ENCODE data around the gene COL5A1.

COL5A1 gene

DNA sequence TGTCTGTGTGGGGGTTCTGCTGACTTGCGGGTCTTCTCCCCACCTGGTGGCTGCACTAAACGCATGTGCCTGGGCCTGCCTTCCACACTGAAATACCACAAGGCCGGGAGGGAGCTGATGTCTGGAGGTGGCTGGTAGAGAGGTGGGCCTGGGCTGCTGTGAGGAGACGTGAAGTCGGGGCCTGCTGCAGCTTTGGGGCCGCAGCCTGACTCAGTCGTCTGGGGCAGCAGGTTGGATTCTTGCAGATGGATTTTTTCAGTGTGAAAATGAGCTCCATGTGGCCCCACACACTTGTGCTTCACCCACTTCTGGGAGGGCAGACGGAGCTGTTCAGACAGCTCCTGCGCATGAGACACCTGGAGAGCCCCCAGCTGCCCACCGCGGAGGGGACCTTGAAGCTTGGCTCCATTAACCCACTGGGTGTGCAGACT is 29.3 kb downstream of the COL5A1 start:
- Histone ChIP-seq H3K36me3 (ENCODE audit: insufficient read depth, low read length) (no peaks in the 10 kb centered on the region; the same call in 1 of the 2 replicates), H3K9ac (ENCODE audit: low read depth, low read length) (no peak overlapping the region), H3K9me3 (ENCODE audit: control insufficient read depth, insufficient read depth, low read length) (no peaks in the 10 kb centered on the region), H3K4me1 (ENCODE audit: insufficient read depth, low read length) (peaks cover 12% of the 10 kb centered on the region; the same call in 1 of the 2 replicates)

DNA sequence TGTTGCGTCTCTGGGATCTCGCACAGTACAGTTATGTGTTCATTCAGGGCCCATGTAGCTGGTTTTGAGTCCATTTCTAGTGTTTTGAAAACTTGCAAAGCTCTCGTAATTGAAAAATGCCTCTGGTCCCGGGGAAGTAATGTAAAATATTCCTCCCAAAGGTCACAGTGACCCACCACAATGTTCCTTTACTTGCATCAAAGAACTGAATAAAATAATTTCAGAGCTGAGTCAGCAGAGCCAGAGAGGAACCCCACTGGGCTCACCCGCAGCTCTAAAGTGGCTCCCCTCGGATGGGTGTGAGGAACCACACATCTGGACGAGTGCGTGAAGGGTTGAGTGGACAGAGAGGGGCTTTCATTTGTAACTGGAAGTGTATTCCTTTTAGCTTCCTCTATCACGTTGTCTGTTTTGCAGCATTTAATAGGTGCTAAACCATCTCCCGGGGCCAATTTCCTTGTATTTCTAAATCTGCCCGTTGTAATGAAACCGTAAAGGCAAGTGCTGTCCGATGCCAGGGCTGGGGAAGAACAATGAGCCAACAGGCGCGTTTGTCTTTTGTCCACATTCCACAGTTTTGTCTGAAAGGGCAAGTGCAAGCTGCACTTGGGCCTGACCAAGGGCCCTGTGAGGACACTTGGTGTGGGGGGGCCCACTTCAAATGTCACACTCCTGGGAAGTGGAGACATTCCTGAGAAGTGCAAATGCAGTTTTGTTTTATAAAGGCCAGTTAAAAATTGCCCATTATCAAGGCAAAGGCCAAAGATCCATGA is 29.9 kb downstream of the COL5A1 start:
- peaks cover 12% of the 10 kb centered on the region; the same call in 1 of the 2 replicates for H3K4me1 ChIP-seq (ENCODE audit: insufficient read depth, low read length)
- no peaks in the 10 kb centered on the region; the same call in 1 of the 2 replicates for H3K36me3 ChIP-seq (ENCODE audit: insufficient read depth, low read length)
- no peak overlapping the region for H3K9ac ChIP-seq (ENCODE audit: low read depth, low read length)
- no peaks in the 10 kb centered on the region for H3K9me3 ChIP-seq (ENCODE audit: control insufficient read depth, insufficient read depth, low read length)

DNA sequence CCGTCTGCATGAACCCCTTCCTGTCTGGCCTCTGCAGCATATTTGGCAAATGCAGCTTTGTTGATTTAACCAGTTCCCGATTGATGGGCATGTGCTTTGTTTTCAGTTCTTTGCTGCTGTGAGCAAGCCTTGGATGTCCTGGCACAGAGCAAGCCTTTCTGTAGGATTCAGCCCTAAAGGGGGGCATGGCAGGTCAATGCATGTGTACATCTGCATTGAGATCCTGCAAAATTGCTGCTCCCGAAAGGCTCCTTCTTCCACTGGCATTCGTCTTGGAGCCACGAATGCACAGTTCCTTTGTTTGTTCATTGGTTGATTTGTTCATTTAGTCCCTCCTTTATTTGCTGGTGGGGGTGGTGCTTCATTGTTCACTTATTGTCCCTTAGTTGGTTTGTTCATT is 34.8 kb downstream of the COL5A1 start:
- H3K9me3 ChIP-seq (ENCODE audit: control insufficient read depth, insufficient read depth, low read length) = no peaks in the 10 kb centered on the region
- H3K4me1 ChIP-seq (ENCODE audit: insufficient read depth, low read length) = peaks cover 7% of the 10 kb centered on the region; the same call in 1 of the 2 replicates
- no peaks in the 10 kb centered on the region for H3K36me3 ChIP-seq (ENCODE audit: insufficient read depth, low read length)
- no peak overlapping the region for H3K9ac ChIP-seq (ENCODE audit: low read depth, low read length)

DNA sequence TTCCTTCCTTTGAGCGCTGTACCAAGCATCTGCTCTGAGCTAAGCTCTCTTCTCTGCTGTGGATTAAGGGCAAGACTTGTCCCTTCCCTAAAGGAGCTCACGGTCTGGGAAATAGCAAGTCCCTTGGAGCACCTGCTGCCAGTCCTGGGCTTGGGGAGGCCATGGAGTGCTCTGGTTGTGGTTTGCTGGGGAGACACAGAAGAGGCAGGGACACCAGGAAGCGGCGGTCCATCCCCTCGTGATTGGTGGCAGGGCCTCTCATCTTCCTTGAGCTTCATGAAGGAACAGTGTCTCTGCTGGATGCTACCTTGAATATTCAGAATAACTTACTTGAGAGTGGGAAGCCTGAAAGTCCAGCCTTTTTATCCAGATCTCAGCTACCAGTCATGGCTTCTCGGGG is 35.3 kb downstream of the COL5A1 start:
- H3K9me3 ChIP-seq (ENCODE audit: control insufficient read depth, insufficient read depth, low read length) = no peaks in the 10 kb centered on the region
- H3K4me1 ChIP-seq (ENCODE audit: insufficient read depth, low read length) = peaks cover 7% of the 10 kb centered on the region; the same call in 1 of the 2 replicates
- H3K36me3 ChIP-seq (ENCODE audit: insufficient read depth, low read length) = no peaks in the 10 kb centered on the region
- H3K9ac ChIP-seq (ENCODE audit: low read depth, low read length) = no peak overlapping the region

DNA sequence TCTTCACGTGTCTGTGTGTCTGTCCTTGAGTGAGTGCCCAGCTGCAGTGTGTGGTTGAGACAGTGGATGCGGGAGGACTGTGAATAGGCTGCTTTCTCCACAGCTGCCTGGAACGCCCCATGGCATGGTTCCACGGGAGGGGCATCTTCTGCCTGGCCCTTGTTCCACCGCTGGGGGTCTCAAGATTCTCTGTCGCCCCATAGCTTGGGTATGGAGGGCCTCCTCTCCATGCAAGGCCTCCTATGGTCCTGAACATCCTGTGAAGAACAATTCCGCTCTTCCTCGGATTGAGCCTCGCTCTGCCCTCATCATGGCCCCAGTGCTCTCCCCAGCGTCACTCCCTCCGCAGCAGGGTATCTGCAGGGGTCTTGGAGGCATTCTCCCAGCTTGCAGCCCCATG is 36.1 kb downstream of the COL5A1 start:
- Histone ChIP-seq H3K4me1 (ENCODE audit: insufficient read depth, low read length) (peaks cover 7% of the 10 kb centered on the region; the same call in 1 of the 2 replicates), H3K9ac (ENCODE audit: low read depth, low read length) (no peak overlapping the region), H3K9me3 (ENCODE audit: control insufficient read depth, insufficient read depth, low read length) (no peaks in the 10 kb centered on the region), H3K36me3 (ENCODE audit: insufficient read depth, low read length) (no peaks in the 10 kb centered on the region)

DNA sequence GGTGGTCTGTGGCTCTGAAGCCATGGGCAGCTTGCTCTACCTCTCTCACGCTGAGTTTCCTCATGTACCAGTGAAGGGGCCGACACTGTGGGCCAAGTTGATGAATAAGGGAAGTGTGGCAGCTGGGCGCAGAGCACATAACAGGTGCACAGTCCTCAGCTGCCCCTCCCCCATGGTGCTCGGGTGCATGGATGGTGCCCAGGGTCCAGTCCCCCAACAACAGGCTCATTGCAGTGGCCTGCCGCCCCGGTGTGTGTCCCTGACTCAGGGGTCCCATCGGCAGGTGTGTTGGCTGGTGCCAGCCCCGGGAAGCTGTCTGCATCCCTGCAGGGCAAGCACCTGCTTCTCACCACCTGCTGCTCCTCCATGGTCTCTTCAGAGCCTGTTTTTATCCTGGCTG is 36.6 kb downstream of the COL5A1 start:
- Histone ChIP-seq H3K9ac (ENCODE audit: low read depth, low read length) (no peak overlapping the region), H3K4me1 (ENCODE audit: insufficient read depth, low read length) (peaks cover 7% of the 10 kb centered on the region; the same call in 1 of the 2 replicates), H3K9me3 (ENCODE audit: control insufficient read depth, insufficient read depth, low read length) (no peaks in the 10 kb centered on the region), H3K36me3 (ENCODE audit: insufficient read depth, low read length) (no peaks in the 10 kb centered on the region)

DNA sequence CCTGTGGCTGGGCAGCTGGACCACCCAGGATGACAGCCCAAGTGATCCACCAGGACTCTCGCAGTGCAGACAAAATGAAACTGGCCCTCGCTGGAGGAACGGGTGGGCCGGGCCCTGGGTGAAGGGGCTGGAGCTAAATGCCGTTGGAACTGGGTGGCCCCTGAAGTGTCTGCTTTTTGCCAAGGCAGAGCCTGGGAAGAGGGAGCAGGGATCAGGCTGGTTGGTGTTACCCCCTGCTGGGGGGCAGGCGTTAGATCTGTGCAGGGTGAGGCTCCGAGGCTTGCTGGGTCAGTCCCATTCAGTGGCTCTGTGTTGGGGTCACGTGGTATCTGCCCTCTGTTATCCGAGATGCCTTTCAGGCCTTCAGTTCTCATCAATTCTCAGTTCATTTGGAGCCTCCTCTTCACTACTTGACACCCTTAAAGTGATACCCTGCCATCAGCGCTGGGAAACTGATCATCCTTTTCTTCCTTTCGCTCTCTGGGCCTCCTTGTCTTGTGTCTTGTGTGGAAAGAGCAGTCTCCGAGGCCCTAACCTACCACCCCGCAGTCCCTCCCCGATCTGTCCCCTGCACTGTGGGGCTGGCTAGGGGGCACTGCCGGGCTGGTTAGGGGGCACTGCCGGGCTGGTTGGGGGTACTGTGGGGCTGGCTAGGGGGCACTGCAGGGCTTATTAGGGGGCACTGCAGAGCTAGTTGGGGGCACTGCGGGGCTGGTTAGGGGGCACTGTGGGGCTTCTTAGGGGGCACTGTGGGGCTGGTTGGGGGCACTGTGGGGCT is 37.3 kb downstream of the COL5A1 start:
- H3K36me3 ChIP-seq (ENCODE audit: insufficient read depth, low read length) = no peaks in the 10 kb centered on the region
- H3K9me3 ChIP-seq (ENCODE audit: control insufficient read depth, insufficient read depth, low read length) = no peaks in the 10 kb centered on the region
- peaks cover 7% of the 10 kb centered on the region; the same call in 1 of the 2 replicates for H3K4me1 ChIP-seq (ENCODE audit: insufficient read depth, low read length)
- no peak overlapping the region for H3K9ac ChIP-seq (ENCODE audit: low read depth, low read length)

DNA sequence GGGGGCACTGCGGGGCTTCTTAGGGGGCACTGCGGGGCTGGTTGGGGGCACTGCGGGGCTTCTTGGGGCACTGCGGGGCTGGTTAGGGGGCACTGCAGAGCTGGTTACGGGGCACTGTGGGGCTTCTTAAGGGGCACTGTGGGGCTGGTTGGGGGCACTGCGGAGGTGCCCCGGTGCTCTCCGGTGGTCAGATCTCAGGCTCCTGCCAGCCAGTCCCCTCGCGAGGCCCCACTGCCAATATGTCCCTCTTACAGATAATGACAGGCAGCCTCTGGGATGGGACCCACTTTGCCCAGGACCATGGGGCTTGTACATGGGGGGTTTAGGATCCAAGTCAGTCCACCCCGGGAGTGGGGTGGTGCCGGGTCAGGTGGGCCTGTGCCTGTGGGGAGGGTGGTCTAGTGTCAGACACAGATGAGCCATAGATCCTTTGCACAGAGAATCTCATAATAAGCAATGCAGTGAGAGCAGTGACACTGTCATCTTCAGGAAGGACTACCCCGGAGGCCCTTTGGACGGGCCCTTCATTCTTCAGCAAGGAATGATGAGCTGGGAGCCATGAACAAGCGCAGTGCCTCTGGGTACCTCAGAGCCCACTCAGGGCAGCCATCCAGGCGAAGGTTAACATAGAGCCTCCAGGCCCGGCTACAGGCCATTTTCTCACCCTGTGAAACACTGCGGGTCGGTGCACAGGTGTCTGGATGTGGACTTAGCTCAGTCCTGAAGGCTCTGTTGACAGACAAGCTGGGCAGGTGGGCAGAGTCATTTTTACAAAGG is 38.2 kb downstream of the COL5A1 start:
- no peaks in the 10 kb centered on the region for H3K36me3 ChIP-seq (ENCODE audit: insufficient read depth, low read length)
- peaks cover 7% of the 10 kb centered on the region; the same call in 1 of the 2 replicates for H3K4me1 ChIP-seq (ENCODE audit: insufficient read depth, low read length)
- H3K9me3 ChIP-seq (ENCODE audit: control insufficient read depth, insufficient read depth, low read length) = no peaks in the 10 kb centered on the region
- no peak overlapping the region for H3K9ac ChIP-seq (ENCODE audit: low read depth, low read length)

DNA sequence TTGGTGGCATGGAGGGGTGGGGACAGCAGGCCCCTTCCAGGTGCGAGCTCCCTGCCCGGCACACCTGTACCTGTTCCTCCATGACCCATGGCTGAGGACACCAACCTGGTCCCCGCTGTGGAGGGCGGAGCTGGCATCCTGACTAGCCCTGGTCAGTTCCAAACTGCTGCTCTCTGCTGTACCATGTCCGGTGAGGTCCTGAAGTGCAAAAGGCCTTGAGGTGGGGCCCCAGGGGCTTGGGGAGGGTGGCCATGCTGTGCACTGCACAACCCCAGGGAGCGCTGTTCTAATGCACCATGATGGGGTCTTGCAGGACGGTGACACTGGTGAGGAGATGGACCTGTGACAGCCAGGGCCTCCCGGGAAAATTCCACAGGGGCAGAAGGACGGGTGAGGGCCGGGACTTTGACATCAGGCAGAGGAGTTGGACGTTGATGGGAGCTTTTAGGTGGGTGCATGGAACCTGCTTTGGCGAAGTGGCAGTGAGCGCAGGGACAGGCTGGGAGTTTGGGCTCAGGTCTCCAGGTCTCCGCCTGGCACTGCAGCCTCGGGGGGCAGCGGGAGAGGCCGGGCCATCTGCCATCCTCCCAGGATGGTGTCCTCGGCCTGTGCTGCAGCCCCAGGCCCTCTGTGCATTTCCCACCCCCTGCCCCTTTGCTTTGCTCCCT is 38.9 kb downstream of the COL5A1 start:
- H3K4me1 ChIP-seq (ENCODE audit: insufficient read depth, low read length) = peaks cover 7% of the 10 kb centered on the region; the same call in 1 of the 2 replicates
- H3K36me3 ChIP-seq (ENCODE audit: insufficient read depth, low read length) = no peaks in the 10 kb centered on the region
- H3K9ac ChIP-seq (ENCODE audit: low read depth, low read length) = no peak overlapping the region
- H3K9me3 ChIP-seq (ENCODE audit: control insufficient read depth, insufficient read depth, low read length) = no peaks in the 10 kb centered on the region

DNA sequence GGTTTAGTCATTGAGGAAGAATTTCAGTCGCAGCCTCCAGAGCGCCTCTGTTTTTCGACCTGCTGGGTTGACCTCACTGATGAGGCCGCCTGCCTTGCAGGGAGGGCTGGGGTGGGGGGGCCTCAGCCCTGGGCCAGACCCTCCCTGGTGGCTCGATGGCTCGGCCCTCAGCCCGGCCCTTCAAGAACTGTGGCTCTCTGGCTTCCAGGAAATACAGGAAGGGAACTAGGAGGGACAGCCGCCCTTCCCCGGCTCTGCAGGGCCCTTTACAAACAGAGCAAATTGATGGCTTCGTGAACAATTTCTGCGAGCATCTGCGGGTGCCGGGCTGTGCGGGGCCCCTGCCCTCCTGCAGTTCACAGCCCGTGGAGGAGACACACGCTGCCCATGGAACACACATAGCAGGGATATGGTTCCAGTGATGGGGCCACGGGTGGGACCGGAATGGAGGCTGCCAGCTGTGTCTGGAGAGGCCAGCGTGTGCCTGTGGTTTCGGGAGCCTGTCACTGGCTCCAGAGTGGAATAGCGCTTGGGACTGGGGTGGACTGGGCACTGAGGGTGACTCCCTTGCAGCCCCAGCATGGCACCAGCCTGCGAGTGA is 39.6 kb downstream of the COL5A1 start:
- no peaks in the 10 kb centered on the region for H3K36me3 ChIP-seq (ENCODE audit: insufficient read depth, low read length)
- no peak overlapping the region for H3K9ac ChIP-seq (ENCODE audit: low read depth, low read length)
- H3K9me3 ChIP-seq (ENCODE audit: control insufficient read depth, insufficient read depth, low read length) = no peaks in the 10 kb centered on the region
- H3K4me1 ChIP-seq (ENCODE audit: insufficient read depth, low read length) = peaks cover 7% of the 10 kb centered on the region; the same call in 1 of the 2 replicates

DNA sequence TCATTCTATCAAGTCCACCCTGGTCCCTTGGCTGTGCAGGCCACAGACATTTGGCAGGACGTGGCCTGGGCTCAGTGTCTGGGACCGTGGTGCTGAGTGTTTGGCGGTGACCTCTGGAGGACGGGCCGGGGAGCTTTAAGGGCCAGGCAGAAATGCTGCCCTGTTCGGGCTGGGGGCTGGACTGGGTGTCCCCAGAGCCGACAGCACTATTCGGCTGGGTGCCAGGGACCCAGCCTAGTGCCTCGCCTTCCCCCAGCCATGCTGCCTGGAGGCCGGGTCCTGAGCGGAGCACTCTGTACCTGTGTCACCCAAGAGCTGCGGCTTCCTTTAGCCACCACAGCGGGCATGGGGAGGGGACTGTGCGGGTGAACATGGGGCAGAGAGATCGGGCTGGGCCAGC is 40.4 kb downstream of the COL5A1 start:
- Histone ChIP-seq H3K36me3 (ENCODE audit: insufficient read depth, low read length) (no peaks in the 10 kb centered on the region), H3K9me3 (ENCODE audit: control insufficient read depth, insufficient read depth, low read length) (no peaks in the 10 kb centered on the region), H3K9ac (ENCODE audit: low read depth, low read length) (no peak overlapping the region), H3K4me1 (ENCODE audit: insufficient read depth, low read length) (peaks cover 7% of the 10 kb centered on the region; the same call in 1 of the 2 replicates)

DNA sequence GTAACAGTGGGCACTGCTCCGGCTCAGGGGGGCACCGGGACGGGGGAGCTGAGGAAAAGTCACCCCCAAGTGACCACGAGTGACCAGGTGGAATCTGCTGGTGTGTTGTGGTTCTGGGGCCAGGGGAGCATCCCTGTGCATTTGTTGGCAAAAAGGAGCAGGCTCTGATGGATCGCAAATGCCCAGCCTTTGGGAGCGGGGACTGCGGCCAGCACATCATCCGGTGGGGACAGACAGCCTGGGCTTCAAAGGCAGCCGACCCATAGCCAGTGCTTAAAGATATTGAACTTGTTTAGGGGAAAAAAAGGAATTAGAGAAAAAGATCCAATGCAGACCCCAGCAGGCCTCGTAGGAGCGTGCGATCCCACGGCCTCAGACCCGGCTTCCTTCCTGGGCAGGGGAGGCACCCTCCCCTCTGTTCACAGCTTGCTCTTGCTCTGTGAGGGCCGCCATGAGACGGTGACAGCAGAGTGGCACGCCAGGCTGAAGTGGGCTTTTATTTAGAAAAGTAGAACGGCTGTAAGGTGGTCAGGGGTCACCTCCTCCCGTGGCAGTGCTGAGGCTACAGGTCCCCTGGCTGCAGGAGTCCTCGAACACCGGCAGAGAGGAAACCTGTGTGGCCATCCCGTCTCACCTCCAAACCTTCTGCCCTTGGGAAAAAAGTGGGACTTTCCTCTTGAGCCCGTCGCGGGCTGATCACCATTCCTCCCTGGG is 41.2 kb downstream of the COL5A1 start:
- Histone ChIP-seq H3K9me3 (ENCODE audit: control insufficient read depth, insufficient read depth, low read length) (no peaks in the 10 kb centered on the region), H3K36me3 (ENCODE audit: insufficient read depth, low read length) (no peaks in the 10 kb centered on the region), H3K9ac (ENCODE audit: low read depth, low read length) (no peak overlapping the region), H3K4me1 (ENCODE audit: insufficient read depth, low read length) (peaks cover 7% of the 10 kb centered on the region; the same call in 1 of the 2 replicates)
